NCI-H2029 treated with DMSO at 0.1 percent for 48 hours (cell line): Measurements from ENCODE around the gene STRA6.

Experiments
- DNase-seq: peaks from one replicate; lab custom pipeline; 2025; lab: John Stamatoyannopoulos, UW

The STRA6 gene

DNA sequence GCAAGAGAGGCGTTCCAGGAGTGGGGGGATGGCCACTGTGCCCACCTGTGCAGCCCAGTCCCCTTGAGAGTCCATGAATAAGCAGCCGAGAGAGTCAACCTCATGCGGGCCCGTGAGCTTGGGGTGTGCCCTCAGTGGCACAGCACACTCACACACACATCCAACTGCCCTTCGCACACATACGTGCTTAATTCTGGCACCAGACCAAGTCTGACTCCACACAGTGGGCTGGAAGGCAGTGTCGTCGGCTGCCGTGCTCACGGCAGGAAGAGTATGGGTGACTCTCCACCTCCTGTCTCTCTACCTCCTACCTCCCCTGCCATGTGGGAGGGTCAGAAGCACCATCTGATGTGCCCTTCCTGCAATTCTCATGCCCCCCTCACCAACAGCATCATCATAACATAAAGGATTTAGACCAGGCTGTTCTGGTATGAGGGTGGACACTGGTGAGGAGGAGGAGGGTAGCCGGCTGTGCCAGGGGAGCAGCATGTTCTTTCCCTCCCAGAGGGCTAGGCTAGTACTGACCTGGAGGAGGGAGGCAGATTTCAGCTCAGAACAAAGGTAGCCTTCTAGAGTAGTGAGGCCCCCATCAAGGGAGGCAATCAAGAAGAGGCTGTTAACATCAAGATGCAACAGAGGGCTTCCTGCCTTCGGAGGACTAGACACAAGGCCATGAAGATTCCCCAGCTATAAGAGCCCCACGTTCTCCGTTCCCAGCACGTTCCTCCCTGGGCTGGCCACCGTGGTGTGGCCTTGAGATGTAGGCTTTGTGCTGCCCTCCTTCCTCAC, 5.3 kb upstream of the STRA6 start:
- no peak for DNase-seq

DNA sequence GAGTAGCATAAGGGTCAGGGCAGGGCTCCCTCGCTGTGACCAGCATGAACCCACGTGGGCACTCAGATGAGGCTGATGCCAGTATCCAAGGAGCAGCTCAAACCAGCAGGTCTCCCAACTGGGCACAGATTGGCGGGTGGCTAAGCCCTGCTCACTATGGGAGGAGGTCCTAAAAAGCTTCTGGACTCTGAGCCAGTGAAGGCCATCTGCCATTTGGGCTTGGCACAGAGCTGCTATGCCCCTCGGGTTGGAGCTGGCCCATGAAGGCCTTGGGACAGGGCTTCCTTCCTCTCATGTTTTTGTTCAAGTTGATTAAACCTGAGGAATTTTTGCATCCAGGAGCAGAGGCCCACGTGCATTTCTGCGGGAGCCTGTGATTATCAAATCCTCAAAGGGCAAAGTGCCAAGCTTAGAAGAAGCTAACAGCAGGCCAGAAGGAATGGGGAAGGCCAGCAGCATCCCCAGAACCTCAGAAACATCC, 4.3 kb upstream of the STRA6 start:
- no peak for DNase-seq

DNA sequence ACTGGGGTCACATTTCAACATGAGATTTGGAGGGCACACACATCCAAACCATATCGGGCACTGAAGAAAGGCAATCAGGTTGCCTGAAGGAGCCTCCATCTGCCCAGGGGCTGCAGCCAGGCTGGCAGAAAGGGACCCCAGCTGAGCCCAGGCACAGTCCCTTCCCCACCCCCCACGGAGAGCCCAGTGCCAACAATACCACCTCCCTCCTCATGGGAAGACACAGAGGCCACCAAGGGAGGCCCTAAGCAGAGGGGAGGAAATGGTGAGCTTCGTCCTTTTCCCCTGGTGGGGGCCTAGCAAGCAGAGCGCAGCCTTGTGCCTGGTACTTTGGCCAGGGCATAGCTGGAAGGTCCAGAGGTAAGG, 3.0 kb upstream of the STRA6 start:
- DNase-seq: no peak

DNA sequence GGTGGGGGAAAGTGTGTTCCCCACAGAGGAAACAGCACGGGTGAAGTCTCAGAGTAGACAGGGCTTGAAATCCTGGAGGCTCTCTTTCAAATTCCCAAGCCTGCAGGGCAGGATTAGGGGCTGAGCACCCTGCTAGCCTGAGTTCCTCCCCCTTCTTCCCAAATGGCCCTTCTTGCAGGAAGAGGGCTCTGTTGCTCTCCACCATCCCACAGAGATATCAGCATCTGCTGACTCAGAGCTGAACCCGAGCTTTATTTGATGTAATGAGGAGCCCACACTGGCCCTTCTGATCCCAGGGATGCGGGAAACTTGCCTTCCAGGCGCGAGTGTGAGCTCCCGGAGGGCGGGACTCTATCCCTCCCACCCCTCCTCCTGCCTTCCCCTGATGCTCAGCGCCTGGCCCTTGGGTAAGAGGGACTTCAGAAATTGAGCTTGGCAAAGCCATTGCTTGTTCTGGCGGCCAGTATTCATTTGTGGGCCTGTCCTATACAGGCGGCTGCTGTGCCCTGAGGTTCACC, 1.4 kb upstream of the STRA6 start:
- DNase-seq: no peak

DNA sequence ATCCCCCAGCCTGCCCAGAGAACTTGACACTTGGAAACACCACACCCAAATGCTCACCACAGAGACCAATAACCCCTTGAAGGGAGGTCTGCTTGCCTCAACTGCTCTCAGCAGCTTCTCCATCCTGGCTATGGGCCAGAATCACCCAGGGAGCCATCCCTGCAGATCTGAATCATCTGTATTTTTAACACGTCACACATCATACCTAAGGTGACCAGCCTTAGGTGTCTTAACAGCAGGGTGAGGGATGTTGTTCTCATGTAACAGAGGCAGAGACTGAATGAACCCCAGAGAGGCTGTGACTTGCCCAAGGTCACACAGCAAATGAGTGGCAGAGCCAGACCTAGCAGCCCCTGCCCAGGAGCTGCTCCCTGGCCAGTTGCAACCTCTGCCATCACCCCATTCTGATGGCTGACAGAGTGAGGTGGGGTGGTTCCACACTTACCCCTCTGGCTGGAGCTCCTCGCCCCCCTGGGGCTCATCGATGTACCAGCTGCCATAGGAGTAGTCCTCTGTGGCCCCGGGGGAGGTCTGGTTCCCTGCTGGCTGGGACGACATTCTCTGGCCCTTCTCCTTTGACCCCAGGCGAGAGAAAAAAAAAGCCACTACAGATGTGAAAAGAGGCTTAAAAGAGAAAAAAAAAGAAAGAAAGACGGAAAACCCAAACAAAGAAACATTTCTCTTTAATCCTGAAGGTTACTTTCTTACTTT, 722 bp downstream of the STRA6 start:
- DNase-seq: no peak

DNA sequence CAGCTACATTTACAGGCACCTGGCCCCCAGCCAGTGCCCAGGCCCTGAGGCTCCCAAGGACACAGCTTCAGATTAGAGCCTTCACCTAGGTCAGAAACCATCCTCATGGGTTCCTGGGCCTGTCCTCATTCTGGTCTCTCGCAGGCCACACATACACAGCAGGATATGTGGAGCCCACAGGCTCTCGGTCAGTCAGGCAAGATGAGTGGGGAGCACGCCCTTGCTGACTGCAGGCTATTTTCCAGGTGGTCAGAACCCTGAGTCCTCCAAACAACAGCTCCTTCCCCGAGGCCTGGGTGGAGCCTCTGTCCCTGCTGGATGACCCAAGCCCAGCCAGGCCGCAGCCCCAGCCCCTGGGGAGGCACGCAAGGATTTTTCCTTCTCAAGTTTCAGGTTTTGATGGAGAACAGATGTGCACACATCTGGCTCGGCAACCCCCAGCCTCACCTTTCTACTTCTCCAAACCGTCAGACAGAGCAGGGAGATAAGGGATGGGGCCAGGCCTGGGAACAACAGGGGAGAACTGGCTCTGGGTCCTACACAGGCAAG, 1.6 kb downstream of the STRA6 start:
- no peak for DNase-seq

DNA sequence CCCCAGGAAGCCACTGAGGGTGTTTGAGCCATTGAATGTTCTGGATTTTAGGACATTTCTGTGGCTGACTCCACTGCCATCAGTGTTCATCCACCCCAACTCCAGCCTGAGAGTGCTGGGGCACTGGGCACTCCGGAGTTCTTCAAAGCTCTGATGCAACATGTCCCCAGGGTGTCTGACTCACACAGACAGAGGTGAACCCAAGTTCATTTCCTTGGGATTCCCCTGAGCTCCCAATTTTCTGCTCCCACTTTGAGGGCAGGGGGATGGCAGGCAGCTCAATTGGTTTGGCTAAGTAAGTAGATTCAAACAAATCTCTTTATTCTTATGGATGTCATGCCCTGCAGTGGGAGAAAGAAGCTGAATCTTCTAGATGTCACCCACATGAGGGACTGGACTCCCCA, 2.2 kb downstream of the STRA6 start:
- DNase-seq: no peak

DNA sequence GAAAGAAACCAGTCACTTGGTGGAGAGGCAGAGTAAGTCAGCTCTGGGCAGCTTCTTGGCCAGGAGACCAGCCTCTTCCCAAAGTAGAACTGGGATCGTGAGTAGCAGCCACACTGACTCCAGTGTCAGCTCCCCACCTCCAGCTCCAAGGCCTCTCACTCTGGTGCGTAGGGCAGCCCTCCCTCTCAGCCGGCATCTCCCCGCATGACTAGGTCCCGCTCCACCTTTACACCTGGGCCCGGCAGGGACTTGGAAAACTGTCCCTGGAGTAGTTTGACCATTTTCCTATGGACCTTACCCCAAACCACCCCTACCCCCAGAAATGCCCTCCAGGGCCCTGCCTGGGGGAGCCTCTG, 3.3 kb downstream of the STRA6 start:
- DNase-seq: no peak

DNA sequence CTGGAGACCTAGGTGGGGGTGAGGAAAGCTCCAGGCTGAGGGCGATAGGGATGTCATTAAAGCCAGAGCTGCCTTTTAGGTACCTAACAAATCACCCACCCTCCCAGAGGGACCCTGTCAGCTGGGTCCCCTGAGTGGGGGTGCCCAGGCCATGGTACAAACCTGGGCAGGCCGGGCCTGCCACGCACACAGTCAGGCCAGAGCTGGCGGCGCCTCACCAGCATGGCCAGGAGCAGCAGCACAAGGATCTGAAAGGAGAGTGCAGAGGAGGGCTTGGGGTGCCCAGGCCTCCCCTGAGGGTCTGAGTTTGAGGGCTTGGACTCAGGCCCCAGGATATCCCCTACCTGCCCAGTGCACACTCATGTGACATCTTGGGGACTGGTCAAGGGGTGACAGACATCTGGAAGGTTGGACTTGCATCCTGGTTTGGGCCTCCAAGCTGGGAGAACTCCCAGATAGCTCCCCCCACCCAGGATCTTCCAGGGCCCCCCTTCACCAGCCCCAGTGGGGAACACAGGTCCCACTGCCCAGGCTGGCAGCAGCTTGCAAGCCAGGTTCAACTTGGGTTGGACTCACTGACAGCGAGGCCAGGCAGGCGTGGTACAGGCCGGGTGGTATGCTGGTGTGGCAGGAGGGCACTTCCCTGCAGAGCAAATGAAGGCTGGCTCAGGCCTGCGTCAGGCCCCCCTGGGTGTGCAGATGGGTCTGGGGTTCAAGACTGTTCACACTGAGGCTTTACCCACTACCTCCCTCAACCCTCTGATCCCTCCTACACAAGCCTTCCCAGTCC, 5.2 kb downstream of the STRA6 start:
- DNase-seq: no peak

DNA sequence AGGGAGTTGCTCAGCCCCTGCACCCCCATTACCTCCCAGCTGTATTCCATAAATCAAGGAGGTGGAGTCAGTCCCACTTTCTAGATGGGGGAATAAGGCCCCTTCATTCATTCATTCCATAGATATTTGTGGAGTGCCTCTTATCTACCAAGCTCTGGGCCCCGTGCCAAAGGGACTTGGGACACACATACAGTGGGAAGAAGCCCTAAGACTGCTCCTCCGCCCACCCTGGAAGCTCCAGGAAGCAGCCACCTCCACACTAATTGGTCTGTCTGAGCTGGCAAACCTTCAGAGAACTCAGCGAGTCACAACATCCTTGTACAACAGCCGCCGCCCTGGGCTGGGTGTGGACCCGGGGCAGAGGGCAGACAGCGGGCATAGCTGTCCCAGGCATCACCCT, 6.4 kb downstream of the STRA6 start:
- DNase-seq: no peak

DNA sequence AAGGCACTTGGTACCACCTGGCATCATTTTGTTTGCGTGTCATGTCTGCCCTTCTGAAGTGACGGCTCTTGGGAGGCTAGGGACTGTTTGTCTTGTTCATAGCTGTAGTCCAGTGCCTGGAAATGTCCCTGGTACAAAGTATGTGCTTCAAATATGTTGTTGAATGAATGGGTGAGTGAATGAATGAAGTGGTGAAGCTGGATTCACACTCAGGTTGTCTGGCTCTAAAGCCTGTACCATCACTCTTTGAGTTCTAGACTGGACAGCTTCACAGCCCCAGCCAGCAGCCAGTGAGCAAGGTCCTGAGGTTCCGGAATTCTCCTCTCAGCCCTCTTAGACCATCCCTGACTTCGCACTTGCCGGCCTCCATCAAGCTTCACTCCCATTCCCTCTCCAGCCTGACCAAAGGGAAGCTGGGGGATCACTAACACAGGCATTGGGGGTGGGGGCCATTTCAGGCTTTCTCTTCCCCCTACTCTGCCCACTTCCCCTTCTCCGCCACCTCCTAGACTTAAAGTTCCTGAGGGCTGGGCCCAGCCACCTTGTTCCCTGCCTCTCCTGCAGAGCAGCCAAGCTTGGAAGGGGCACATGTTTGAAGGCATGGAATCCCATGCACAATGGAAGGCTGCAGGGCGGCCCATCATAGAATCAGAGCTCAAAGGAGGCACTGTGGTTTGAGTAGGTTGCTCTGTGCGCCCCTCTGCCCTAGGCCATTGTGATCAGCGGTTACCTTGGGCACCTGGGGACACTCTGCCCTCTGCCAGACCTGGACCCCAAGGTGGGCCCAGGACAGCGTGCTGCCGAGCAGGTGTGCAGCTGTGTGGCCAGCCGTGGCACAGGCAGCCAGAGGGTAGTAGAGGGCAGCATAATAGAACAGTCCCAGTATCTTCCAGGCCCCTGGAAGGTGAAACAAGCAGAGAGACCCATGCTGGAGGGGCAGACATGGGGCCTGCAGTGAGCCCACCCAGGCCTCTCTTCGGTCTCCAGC, 7.7 kb downstream of the STRA6 start:
- no peak for DNase-seq

DNA sequence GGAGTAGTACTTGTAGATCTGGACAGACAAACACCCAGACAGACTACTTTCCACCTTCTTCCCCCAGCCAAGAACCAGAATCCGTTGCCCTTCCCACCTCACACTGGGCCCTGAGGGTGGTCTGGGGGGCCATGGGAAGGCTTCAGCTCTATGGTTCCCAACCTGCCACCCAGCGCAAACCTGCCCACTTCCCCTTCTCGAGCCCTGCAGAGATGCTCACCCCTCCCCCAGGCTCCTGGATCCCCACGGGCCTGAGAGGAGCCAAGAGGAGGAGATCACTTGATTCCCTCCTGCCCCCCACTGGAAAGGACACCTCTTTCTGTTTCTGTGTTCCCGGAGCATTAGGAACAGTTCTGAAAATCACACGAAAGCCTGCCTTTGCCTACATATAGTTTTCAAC, 8.7 kb downstream of the STRA6 start:
- DNase-seq: no peak

DNA sequence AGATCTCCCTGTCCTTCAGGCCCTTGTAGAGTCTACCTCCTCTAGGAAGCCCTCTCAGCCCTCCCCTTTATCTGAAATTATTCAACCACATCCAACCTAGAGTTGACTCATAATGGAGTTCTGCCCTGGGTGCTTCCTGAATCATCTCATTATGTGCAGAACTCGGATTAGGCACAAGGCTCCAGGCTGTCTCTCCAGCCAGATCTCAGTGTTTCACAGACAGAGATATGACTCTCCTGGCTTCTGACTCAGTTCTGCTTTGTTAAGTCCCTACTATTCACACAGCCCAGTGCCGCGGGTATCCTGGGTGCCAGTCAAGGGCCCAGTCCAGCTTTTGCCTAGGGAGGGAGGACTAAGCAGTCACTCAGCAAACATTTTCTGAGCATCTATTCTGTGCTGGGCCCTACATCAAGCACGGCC, 9.3 kb downstream of the STRA6 start:
- no peak for DNase-seq

DNA sequence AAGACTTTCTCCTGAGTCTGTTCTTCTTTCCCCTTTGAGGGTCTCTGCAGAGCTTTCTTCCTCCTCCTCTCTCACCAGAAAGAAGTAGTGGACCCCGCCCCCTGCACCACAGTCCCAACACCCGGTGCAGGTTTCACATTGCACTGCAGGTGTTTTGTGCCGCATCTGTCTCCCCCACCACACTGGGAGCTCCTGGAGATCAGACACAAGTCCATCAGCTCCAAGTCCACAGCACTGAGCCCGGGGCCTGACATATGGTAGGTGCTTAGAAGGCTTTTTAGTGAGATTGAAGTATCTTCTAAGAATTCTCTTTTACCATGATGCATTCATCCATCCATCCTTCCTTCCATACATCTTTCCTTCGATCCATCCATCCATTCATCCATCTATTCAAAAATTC, 9.8 kb downstream of the STRA6 start:
- no peak for DNase-seq

DNA sequence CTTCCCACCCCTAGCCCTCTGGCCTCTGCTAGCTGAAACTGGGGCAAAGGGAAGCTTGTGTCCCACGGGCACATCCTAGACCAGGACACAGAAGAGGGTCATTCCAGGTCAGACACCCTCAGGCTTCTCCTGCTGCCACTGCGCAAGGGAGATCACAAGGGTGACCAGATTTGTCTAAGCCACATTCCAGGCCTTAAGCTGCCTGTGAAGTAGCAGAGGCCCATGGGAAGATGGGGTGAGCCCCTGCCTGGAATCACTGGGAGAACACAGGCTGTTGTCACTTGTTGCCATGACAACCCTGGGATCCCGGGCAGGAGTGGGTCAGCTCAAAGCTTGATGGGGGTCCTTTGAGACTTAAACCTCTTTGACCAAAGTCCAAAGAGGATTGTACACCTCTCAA, 10.8 kb downstream of the STRA6 start:
- DNase-seq: no peak

DNA sequence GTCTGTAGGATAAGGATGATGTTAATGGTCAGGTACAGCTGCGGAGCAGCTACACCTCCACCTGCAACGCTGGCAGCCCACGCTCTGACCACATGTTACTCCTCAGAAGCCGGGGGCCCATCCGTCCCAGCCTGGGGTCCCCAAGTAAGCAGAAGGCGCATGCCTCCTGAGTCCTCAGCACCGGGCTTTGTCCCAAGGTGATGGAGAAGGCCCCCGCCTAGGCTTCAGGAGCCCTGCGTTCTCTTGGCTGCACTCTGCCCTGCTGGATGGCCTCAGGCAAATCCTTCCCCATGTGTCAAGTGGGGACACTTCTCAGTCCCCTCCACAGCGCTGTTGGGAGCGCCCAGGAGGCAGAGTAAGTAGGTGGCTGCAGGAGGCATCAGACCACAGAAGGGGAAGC, 14.4 kb downstream of the STRA6 start:
- no peak for DNase-seq

DNA sequence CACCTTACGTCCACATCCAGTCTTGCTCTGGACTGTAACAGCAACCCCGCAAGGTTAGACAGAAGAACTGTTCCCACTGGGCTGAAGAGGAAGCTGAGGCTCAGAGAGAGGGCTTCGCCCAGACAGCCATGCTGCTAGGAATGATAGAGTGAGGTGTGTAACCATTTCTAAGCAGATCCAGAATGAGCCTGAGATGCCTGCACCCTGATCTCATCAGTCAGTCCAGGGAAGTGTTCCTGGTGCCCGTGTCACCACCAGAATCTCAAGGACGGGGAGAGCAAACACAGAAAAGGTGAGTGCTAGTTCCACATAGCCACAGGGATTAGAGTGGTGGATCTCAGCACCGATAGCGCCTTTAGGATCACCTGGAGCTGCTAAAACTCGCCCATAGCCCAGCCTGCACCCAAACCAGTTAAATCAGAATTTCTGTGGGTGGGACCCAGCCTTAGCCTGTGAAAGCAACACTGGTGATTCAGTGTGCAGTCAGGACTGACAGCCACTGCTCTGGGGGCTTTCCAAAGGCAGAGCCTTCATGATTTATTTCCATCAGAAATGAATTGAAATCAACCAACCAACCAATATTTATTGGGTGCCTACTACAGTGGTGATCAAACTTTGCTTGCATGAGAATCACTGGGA, 16.8 kb downstream of the STRA6 start:
- DNase-seq: no peak

DNA sequence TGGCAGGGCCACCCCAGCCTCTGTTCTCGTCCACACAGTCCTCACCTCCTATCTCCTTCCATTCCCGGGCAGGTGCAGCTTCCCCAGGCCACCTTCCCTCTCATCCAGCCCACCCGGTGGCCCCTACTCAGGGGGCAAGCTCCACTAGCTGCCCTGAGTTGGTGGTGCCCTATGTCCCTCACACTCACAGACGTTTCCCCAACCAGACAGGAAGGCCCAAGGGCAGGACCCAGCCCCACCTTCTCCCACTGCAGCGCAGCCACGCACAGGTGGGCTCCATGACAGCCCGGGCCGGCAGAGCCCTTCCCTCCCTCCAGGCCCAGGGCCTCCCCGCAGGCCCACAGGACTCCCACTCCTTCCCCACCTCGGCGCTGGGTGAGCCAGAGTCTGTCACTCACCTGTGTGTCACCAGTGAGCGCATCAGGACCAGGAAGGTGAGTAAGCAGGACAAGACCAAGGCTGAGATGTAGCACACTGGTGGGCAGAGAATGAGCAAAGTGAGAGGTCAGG, 17.9 kb downstream of the STRA6 start:
- no peak for DNase-seq

DNA sequence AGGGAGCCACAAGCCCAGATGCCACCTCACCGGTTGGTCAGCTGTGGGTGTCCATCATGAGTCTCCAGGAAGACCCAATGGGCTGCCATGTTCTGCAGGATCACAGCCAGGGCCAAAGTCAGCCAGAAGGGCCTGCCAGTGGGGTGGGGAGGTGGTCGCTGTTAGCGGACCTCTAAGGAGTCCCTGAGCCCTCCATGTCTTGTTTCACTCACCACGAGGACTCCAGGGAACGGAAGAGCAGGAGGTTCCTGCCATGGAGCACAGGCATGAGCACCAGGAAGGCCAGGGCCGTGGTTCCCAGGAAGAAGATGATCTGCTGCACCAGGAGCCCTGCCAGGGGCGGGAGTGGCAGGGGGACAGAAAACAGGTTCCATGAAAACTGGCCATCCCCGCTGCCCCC, 20.5 kb downstream of the STRA6 start:
- no peak for DNase-seq

DNA sequence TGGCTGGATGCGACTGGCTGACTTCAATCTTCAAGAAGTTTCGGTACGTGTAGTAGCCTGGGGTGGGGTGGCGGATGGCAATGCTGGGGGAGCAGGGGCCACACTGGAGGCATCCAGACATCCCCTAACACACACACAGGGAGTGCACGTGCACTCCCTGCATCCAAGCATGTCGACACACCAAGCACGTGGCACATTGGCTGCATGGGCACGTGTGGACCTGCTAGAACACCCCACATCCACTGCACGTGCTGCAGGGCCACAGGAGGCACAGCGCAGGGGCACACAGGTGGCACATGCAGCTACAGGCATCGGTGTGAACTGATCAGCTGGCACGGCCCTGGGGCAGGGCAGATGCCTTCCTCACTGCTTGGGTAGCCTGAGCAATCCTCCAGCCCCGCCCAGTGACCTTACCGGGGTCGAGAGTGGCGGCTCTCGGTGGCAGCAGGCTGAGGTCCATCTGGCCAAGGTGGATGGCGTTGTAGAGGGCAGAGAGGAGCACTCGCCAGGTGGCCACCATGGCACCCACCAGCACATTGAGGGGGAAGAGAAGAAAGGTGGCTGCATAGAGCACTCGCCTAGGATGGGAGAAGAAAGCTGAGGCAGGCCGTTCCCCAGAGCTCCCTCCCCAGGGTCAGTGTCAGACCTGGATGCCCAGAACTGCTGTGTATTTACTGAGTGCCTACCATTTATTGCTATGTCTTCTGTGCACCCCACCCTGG, 21.5 kb downstream of the STRA6 start:
- no peak for DNase-seq
